Activated T-cell treated with anti-CD3 and anti-CD28 coated beads for 24 hours (primary cell): ENCODE results near the gene HSFX2.
"Not testable (repeated sequence)": the region's sequence is repeated elsewhere in the genome, so short reads cannot be mapped to it uniquely, and the experiment has no call there.

Experiments
- DNase-seq: peaks from one replicate; pipeline ENCODE4 v3.0.0-alpha.2; 2020; ENCODE audit warnings: low read depth

HSFX2 gene, protein sequence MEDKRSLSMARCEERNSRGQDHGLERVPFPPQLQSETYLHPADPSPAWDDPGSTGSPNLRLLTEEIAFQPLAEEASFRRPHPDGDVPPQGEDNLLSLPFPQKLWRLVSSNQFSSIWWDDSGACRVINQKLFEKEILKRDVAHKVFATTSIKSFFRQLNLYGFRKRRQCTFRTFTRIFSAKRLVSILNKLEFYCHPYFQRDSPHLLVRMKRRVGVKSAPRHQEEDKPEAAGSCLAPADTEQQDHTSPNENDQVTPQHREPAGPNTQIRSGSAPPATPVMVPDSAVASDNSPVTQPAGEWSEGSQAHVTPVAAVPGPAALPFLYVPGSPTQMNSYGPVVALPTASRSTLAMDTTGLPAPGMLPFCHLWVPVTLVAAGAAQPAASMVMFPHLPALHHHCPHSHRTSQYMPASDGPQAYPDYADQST

DNA sequence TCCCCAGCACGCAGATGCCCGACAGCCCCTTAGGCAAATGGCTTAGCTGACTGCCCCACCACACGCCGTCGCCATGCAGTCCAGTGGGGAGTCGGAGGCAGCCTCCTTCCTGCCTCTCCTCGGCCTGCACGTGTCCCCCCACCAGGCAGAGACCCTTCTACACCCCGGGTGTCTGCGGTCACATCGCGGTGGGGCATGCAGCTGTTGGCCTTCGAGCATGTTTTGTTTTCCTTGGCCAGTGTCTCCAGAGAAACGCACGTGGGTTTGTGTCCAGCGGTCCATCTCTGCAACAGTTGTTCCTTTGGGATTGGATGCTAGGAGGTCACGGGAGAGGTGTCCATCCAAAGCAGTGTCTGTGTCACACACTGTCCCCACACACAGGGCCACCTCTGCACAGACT lies at the start of gene HSFX2:
HSFX2 (minus strand) TSS at position 101 of the 400 bp plus-strand sequence. CDS start 614 bp downstream, outside the sequence.
- not testable (repeated sequence) for DNase-seq

DNA sequence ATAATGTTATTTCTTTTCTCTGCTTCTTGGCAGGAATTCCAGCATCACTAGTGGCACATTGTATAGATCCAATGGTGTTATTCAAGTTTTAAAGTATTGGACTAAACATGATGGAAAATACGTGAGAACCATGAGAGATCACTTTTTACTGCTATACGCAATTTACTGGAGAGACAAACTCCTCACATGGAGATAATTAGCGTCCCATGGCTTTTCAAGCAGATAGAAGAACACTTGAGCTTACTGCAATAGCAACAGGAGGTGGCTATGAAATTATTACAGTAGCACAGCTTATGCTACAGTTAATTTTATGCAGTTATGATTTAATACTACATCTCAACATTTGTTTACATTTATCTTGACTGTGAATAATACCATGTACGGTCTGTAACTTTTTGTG lies 48.4 kb upstream of the HSFX2 start:
- no peak for DNase-seq

DNA sequence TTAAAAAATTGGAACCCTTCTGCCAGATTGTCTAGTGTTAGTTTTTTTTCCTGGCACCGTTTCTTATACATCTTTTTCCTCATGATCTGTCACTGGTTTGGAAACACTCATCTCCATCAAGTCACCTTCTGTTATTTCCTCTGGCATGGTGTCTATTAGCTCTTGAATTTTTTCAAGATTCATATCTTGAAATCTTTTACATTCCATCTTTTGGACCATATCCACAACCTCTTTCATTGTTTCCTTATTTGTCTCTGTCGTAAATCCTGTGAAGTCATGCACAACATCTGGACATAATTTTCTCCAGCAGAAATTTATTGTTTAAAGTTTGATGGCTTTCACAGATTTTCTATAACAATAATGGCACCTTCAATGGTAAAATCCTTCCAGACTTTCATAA lies 46.7 kb upstream of the HSFX2 start:
- DNase-seq, result no peak

DNA sequence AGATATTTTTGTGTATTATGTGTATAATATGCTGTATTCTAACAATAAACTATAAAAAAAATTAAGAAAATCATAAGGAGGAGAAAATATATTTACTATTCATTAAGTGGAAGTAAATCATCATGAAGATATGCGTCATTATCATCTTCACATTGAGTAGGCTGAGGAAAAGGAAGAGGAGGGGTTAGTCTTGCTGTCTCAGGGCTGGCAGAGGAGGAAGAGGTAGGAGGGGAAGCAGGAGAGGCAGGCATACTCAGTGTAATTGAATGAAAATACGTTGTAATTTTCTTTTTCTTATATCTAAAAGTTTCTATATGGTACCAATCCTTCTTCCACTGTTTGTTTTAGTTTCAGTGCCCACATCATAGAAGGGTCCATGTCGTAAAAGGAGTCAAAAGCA lies 46.3 kb upstream of the HSFX2 start:
- DNase-seq, result no peak

DNA sequence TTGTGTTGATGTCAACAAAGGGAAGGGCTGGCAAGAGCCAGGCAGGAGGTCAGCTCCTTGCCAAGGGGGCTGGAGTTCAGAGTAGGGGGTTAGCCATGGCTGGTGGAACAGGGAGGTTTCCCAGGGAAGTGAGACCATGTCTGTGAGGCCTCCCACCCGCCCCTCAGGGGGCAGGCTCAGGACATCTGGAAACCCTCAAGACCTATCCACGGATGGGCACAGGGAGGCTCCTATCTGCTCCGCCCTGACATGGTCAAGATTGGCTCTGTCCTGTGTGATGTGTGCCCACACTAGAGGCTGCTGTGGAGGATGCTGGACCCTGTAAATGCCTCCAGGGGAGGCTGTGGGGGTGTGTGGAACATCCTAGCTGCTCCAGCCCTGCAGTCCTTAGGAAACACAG lies 44.5 kb upstream of the HSFX2 start:
- DNase-seq, result no peak

DNA sequence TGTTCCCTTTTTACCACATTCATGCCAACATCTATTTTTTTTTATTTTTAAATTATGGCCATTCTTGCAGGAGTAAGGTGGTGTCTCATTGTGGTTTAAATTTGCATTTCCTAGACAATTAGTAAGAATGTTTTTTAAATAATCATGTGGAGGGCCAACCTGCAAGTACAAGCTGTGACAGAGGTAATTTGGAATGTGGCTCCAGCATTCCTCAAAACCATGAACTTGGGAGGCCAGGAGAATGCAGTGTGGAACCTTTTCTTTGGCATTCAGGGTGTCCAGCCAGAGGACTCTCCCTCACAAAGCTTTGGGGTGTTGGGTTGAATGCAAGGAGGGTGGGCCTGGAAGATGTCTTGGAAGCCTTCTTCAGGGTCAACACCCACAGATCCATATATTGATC lies 43.7 kb upstream of the HSFX2 start:
- no peak for DNase-seq

DNA sequence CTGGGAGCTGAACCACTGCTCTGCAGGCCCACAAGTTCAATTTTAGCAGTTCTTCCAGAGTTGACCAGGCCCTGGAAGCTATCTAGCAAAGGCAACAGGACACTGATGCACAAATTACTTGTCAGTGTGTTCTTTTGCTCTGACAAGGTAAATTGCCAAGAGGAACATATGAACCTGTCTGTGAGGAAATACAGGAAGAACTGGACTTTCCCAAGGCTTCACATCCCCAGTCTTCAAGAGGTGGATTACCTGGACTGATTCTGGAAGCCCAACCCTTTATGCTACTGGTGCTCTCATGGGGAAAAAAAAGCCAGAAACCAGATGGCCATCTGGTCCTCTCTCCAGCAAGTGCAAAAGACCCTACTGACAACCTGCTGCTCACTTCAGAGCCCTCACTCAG lies 38.4 kb upstream of the HSFX2 start:
- no peak for DNase-seq

DNA sequence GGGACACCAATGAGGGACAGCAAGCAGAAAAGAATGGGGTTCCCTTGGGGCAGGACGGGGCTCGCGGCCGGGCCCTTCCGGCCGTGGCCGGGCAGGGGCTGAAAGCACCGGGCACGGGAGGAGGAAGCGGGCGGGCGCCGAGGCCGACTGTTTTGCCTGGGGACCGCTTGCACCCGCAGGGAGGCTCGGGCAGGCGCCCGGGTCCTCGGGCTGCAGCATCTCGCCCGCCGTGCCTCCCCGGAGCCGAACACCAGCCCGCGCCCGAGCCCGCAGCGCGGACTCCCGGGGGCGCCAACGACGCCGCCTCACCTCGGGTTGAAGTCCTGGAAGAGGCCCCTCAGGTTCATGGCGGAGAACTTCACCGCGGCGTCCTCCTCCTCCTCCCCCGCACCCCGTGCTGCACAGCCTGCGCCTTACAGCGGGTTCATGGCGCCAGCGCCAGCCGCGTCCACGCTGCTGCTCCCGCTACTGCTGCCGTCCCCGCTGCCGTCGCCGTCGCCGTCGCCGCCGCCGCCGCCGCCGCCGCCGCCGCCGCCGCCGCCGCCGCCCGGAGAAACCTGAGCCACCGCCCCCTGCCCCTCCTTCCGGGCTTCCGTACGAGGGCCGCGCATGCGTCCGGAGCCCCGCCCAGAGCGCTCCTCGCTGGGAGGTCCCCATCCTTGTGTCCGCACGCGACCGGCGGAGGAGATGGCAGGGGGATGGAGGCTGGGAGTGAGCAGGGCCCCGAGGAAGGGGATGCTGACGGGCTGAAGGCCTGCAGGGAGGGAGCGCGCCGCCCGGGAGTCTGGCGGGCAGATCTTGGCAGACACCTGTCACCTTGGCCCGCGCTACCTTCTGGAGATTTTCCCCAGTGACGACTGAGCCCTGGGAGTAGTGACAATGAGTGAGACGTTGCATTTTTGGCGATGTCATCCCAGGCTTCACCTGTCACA lies 36.4 kb upstream of the HSFX2 start, which contains the start of gene TMEM185A:
TMEM185A (minus strand) TSS at position 559 of the 932 bp plus-strand sequence; CDS start at position 347, 212 bp downstream.
- peak; percentile 57 for DNase-seq

DNA sequence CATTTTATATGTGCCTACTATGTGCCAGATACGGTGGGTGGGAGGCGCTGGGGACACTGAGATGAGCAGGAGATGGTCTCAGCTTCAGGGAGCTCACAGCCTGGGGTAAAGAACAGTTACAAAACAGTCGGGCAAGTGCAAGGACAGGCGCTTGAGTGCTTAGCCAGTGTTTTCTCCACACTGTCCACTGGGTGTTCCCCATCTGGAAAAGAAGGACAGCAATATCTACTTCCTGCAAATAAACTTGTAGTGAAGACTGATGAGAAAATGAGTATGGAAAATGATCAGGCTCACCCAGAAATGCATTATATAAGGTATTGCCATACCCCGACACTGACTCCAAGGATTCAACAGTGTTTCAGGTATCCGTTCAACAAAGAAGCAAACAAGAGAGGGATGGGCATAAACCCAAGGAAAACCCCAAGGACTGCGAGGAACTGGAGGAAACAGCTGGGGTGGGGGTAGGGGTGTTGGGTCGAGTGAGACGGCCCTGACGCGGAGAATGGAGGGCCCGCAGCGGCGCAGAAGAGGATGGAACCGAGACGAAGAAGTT lies 35.6 kb upstream of the HSFX2 start:
- DNase-seq, result no peak

DNA sequence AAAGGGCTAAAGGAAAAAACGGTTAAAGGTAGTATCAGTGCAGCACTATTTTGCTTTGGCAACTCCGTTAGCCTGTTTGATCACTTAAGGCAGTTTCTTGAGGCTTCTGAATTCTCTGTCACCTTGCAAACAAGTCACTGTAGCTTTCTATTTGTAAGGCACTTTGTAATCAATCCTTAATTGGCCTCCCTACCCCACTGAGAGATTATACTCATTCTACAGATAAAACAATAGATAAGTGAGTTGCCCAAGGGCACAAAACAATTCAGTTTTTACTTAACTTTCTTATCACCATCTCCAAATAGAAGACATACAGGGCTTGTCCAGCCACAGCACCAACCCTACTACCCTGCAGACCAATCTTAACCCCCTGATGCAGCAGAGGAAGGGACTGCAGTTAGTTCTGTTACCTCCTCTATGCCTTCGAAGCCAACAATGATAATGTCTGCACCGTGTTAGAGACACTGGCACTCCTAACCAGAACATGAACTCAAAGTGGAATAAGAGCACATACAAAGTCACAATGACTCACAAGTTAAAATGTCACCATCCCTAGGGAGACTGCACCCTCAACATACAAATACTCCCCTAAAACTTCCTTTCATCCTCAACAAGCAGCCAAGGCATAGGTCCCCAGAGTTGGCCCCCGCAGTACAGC lies 34.7 kb upstream of the HSFX2 start:
- no peak for DNase-seq

DNA sequence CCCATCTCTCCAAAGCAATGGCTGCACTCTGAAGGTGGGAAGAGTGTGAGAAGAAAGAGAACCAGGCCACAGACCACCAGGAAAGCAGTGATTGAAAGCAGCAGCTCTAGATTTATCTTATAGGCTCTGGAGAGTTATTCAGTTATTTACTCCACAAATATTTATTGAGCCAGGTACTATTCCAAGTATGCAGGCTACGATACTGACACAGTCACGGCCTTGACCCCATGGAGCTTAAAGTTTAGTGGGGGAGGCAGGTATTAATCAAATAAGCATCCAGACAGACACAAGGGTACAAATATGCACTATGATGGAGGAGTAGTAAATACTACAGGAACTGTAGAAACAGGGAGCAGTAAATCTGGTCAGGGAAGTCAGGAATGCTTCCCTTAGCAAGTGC lies 33.7 kb upstream of the HSFX2 start:
- DNase-seq, result no peak

DNA sequence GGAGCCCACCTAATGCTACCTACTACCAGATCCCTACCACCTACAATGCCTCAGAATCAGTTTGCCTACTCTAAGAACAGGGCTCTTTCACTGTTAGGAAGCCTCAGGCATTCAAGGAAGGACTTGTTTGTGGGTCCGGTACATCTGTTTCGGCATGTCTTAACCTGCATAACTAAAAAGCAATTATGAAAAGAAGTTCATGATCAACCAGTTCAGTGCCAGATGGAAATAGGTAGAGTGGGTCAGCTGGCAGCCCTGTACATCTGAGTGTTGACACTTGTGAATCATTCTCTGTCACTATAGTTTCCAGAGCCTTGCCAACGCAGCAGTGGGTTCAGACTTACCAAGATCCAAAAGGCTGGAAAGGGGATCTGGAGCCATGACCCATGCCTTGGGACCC lies 33.2 kb upstream of the HSFX2 start:
- DNase-seq, result no peak

DNA sequence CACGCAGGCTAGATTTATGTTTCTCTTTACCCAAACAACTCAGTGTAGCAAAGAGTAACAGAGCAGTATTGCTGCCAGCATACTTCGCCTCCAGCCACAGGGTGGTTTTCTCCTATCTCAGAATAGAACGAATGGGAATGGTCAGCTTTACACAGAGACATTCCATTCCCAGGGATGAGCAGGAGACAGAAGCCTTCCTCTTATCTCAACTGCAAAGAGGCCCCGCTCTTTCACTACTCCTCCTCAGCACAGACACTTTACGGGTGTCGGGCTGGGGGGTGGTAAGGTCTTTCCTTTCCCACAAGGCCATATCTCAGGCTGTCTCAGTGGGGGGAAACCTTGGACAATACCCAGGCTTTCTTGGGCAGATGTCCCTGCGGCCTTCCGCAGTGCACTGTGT lies 31.7 kb upstream of the HSFX2 start:
- DNase-seq, result not testable (repeated sequence)

DNA sequence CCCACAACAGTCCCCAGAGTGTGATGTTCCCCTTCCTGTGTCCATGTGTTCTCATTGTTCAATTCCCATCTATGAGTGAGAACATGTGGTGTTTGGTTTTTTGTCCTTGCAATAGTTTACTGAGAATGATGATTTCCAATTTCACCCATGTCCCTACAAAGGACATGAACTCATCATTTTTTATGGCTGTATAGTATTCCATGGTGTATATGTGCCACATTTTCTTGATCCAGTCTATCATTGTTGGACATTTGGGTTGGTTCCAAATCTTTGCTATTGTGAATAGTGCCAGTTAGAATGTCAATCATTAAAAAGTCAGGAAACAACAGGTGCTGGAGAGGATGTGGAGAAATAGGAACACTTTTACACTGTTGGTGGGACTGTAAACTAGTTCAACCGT lies 24.5 kb upstream of the HSFX2 start:
- DNase-seq, result not testable (repeated sequence)

DNA sequence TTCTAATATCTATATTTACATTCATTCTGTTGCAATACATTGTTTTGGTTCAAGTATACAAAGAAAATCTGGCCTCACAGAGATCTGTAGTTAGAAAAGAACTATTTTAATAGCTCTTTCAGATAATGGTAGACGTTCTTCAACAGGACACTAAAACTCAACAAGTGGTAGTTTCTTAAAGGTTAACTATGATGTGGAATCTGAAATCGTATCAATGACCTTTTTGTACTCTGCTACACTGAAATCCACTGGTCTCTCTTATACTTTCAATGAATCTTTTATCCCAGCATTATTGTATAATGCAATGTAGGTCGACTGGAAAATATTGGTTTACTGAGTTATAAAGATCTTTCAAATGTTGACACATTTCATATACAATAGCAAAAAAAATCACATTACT lies 23.8 kb upstream of the HSFX2 start:
- no peak for DNase-seq

DNA sequence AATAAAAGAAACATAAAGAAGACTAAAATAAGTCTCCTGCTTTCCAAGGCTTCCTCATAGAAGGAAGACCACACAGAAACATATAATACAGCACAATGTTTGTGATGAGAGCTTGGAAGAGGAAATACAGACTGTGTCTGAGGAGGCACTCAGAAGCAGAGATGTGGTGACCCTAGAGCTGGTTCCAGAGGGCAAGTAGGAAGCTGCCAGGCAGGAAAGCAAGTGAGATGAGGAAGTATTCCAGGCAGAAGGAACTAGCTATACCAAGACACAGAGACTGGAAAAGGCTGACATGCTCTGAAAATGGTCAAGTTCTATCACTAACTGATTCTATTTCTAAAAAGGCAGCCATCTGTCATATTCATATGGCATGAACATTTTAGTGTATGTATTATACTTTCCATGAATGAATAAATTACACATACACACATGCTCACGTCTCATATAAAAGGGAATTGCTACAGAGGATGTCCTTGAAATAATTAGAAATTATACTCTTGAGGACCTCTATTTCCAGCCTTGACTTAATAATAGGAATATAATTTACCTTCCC lies 16.6 kb upstream of the HSFX2 start:
- DNase-seq, result no peak

DNA sequence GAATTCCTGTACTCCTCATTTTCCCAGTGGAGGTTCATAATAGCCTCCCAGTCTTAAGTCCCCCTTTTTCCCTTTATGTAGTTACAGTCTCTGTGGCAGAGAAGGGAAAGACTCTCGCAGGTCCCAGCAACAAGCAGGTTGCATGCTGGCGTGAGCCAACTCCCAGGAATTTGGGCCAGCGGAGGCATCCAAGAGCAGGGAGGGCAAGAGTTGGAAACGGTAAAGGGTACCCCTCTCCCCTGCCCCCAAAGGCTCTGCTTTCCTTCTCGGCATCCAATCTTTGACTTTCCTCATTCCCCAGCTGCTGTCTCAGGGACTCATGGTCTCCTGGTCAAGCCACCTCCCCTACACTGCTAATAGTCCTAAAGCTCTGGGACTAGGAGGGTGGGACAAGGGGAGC lies 15.4 kb upstream of the HSFX2 start:
- no peak for DNase-seq

DNA sequence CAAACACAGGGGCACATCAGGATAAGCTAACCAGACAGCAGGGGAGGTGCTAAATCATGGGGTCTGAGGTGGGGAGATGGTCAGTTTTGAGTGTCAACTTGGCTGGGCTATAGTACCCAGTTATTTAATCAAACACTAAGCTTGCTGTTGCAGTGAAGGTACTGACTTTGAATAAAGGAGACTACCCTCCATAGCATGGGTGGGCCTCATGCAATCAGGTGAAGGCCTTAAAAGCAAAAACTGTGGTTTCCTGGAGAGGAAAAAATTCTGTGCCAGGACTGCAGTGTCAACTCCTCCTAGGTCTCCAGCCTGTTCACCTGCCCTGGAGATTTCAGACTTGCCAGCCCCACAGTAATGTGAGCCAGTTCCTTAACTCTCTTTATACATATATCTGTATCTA lies 12.6 kb upstream of the HSFX2 start:
- no peak for DNase-seq

DNA sequence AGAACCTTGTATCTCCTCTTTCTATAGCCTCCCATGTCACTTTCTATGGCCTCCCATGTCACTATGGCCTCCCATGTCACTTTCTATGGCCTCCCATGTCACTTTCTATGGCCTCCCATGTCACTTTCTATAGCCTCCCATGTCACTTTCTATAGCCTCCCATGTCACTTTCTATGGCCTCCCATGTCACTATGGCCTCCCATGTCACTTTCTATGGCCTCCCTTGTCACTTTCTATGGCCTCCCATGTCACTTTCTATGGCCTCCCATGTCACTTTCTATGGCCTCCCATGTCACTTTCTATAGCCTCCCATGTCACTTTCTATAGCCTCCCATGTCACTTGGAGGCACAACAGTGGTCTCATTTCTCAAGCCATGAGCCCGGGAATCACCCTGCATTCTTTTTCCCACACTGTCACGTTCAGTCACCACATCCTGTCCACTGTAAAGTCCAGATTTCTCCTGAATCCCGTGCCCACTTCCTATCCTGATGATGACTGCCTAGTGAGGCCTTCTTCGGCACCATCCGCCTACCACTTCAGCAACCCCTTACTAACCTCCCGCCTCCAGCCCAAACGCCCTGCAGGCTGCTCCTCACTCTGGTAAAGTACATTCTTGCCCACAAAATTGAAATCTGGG lies 10.3 kb upstream of the HSFX2 start:
- not testable (repeated sequence) for DNase-seq

DNA sequence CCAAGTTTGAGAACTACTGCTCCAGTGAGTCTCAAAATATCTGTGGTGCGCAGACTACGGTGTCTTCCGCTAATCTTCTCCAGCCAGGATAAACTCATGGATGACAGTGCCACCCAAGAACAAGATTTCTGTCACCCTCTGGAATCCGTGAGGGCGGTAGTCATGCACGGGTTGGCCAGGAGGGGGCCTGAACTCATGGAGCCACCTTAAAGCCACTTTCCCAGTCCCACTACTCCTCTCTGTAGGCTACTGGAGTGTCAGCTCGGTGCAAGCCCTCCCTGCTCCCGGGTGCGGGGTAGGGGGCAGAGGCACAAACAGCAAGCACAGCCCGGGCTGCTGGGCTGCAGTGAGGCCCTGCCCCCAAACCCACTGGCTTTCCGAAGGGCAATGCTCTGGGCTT lies 3.5 kb upstream of the HSFX2 start:
- not testable (repeated sequence) for DNase-seq

DNA sequence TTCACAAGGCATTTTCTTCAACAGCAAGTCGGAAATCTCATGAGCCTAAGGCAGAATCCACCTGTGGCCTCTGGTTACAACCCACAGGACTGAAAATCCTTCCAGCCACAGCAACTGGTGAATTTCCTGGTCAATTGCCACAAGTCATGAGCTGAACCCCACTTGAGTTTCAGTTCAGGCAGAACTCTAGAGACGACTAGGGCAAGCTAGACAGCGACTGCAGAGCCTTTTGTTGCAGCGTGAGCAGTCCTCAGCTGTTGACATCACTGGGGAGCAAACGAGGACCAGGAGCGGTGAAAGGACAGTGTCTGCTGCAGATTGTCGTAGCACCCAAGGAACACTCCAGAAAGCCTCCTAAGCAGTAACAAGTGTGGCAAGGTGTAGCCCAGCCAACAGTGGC lies 829 bp upstream of the HSFX2 start:
- DNase-seq, result not testable (repeated sequence)
